BLaER1 (cell line): Measurements from ENCODE around the gene WWOX.

Experiments
- H3K27ac ChIP-seq: shearing (Covaris generic); formaldehyde crosslinking; 2 replicates; pipeline ENCODE4 v1.8.1; 2022
- H3K27me3 ChIP-seq: shearing (Covaris generic); formaldehyde crosslinking; 2 replicates; pipeline ENCODE4 v1.8.1; 2022
- H3K36me3 ChIP-seq: shearing (Covaris generic); formaldehyde crosslinking; 2 replicates; pipeline ENCODE4 v1.8.1; 2022
- H3K4me1 ChIP-seq: shearing (Covaris generic); formaldehyde crosslinking; 2 replicates; pipeline ENCODE4 v1.8.1; 2022
- H3K4me2 ChIP-seq: shearing (Covaris generic); formaldehyde crosslinking; 2 replicates; pipeline ENCODE4 v1.8.1; 2022
- H3K4me3 ChIP-seq: shearing (Covaris generic); formaldehyde crosslinking; 2 replicates; pipeline ENCODE4 v1.8.1; 2022
- H3K9ac ChIP-seq: shearing (Covaris generic); formaldehyde crosslinking; 2 replicates; pipeline ENCODE4 v1.8.1; 2022
- H3K9me3 ChIP-seq: shearing (Covaris generic); formaldehyde crosslinking; 2 replicates; pipeline ENCODE4 v1.8.1; 2022
- H4K20me1 ChIP-seq: shearing (Covaris generic); formaldehyde crosslinking; 2 replicates; pipeline ENCODE4 v1.8.1; 2022
- Cebpa-rat ChIP-seq: shearing (Covaris generic); IDR thresholded peaks from 2 replicates; pipeline ENCODE4 v1.8.1; 2022

The WWOX gene

GRCh38 chr16:78489072-78489471, 389.6 kb downstream of the WWOX start:
- Histone ChIP-seq H3K27me3 (no peaks in the 10 kb centered on the region), H3K9ac (no peak overlapping the region), H3K4me3 (no peak overlapping the region), H3K36me3 (no peaks in the 10 kb centered on the region), H3K9me3 (no peaks in the 10 kb centered on the region), H3K4me1 (no peaks in the 10 kb centered on the region), H4K20me1 (no peaks in the 10 kb centered on the region), H3K27ac (no peak overlapping the region), H3K4me2 (no peak overlapping the region)
- no peak for TF ChIP-seq Cebpa-rat

GRCh38 chr16:78489631-78490030, 390.2 kb downstream of the WWOX start:
- H3K27ac ChIP-seq: no peak overlapping the region
- H3K4me2 ChIP-seq: no peak overlapping the region
- H3K4me1 ChIP-seq: no peaks in the 10 kb centered on the region
- H3K36me3 ChIP-seq: no peaks in the 10 kb centered on the region
- no peak for TF ChIP-seq Cebpa-rat
- no peaks in the 10 kb centered on the region for H3K27me3 ChIP-seq
- no peaks in the 10 kb centered on the region for H3K9me3 ChIP-seq
- H3K9ac ChIP-seq: no peak overlapping the region
- H3K4me3 ChIP-seq: no peak overlapping the region
- H4K20me1 ChIP-seq: no peaks in the 10 kb centered on the region

GRCh38 chr16:78490431-78490830, 391.0 kb downstream of the WWOX start:
- H3K4me2 ChIP-seq: no peak overlapping the region
- H3K4me3 ChIP-seq: no peak overlapping the region
- H3K27me3 ChIP-seq: no peaks in the 10 kb centered on the region
- no peaks in the 10 kb centered on the region for H3K4me1 ChIP-seq
- no peak overlapping the region for H3K27ac ChIP-seq
- no peak for TF ChIP-seq Cebpa-rat
- H3K9ac ChIP-seq: no peak overlapping the region
- no peaks in the 10 kb centered on the region for H4K20me1 ChIP-seq
- H3K9me3 ChIP-seq: no peaks in the 10 kb centered on the region
- H3K36me3 ChIP-seq: no peaks in the 10 kb centered on the region

GRCh38 chr16:78490847-78491246, 391.4 kb downstream of the WWOX start:
- Histone ChIP-seq H3K36me3 (no peaks in the 10 kb centered on the region), H3K9ac (no peak overlapping the region), H3K4me2 (no peak overlapping the region), H3K4me1 (no peaks in the 10 kb centered on the region), H3K27me3 (no peaks in the 10 kb centered on the region), H3K9me3 (no peaks in the 10 kb centered on the region), H3K4me3 (no peak overlapping the region), H3K27ac (no peak overlapping the region), H4K20me1 (no peaks in the 10 kb centered on the region)
- no peak for TF ChIP-seq Cebpa-rat

- Histone ChIP-seq H3K27me3 (no peaks in the 10 kb centered on the region), H3K9ac (no peak overlapping the region), H3K36me3 (no peaks in the 10 kb centered on the region), H3K4me3 (no peak overlapping the region), H3K9me3 (no peaks in the 10 kb centered on the region), H3K4me1 (no peaks in the 10 kb centered on the region), H4K20me1 (no peaks in the 10 kb centered on the region), H3K4me2 (no peak overlapping the region), H3K27ac (no peak overlapping the region)
- TF ChIP-seq Cebpa-rat: no peak
Measured at GRCh38 chr16:78493573-78493972, 394.1 kb downstream of the WWOX start.

GRCh38 chr16:78494105-78494504, 394.7 kb downstream of the WWOX start:
- no peak overlapping the region for H3K4me3 ChIP-seq
- H3K36me3 ChIP-seq: no peaks in the 10 kb centered on the region
- no peak overlapping the region for H3K4me2 ChIP-seq
- H3K9me3 ChIP-seq: no peaks in the 10 kb centered on the region
- TF ChIP-seq Cebpa-rat: no peak
- no peaks in the 10 kb centered on the region for H3K27me3 ChIP-seq
- H3K4me1 ChIP-seq: no peaks in the 10 kb centered on the region
- H4K20me1 ChIP-seq: no peaks in the 10 kb centered on the region
- H3K27ac ChIP-seq: no peak overlapping the region
- no peak overlapping the region for H3K9ac ChIP-seq

GRCh38 chr16:78494674-78495073, 395.2 kb downstream of the WWOX start:
- no peak overlapping the region for H3K27ac ChIP-seq
- no peaks in the 10 kb centered on the region for H3K9me3 ChIP-seq
- H4K20me1 ChIP-seq: no peaks in the 10 kb centered on the region
- no peak overlapping the region for H3K4me3 ChIP-seq
- peaks cover under 1% of the 10 kb centered on the region for H3K4me1 ChIP-seq
- no peaks in the 10 kb centered on the region for H3K27me3 ChIP-seq
- no peaks in the 10 kb centered on the region for H3K36me3 ChIP-seq
- H3K9ac ChIP-seq: no peak overlapping the region
- TF ChIP-seq Cebpa-rat: no peak
- no peak overlapping the region for H3K4me2 ChIP-seq

- Histone ChIP-seq H4K20me1 (no peaks in the 10 kb centered on the region), H3K9me3 (no peaks in the 10 kb centered on the region), H3K4me1 (peaks cover 13% of the 10 kb centered on the region), H3K4me2 (no peak overlapping the region), H3K4me3 (no peak overlapping the region), H3K36me3 (no peaks in the 10 kb centered on the region), H3K9ac (no peak overlapping the region), H3K27ac (no peak overlapping the region), H3K27me3 (no peaks in the 10 kb centered on the region)
- TF ChIP-seq Cebpa-rat: no peak
Measured at GRCh38 chr16:78496189-78496588, 396.7 kb downstream of the WWOX start.

GRCh38 chr16:78499399-78499798, 399.9 kb downstream of the WWOX start:
- peaks cover 13% of the 10 kb centered on the region for H3K4me1 ChIP-seq
- no peak overlapping the region for H3K27ac ChIP-seq
- no peak overlapping the region for H3K4me3 ChIP-seq
- H4K20me1 ChIP-seq: no peaks in the 10 kb centered on the region
- H3K4me2 ChIP-seq: no peak overlapping the region
- no peaks in the 10 kb centered on the region for H3K27me3 ChIP-seq
- no peaks in the 10 kb centered on the region for H3K36me3 ChIP-seq
- no peak overlapping the region for H3K9ac ChIP-seq
- no peak for TF ChIP-seq Cebpa-rat
- H3K9me3 ChIP-seq: no peaks in the 10 kb centered on the region

- Histone ChIP-seq H3K27ac (no peak overlapping the region), H3K4me2 (peak overlapping the region; percentile 64), H3K27me3 (no peaks in the 10 kb centered on the region), H4K20me1 (no peaks in the 10 kb centered on the region), H3K4me1 (peaks cover 13% of the 10 kb centered on the region), H3K4me3 (no peak overlapping the region), H3K36me3 (no peaks in the 10 kb centered on the region), H3K9ac (no peak overlapping the region), H3K9me3 (no peaks in the 10 kb centered on the region)
- no peak for TF ChIP-seq Cebpa-rat
Measured at GRCh38 chr16:78500659-78501270, 401.3 kb downstream of the WWOX start.

GRCh38 chr16:78501744-78502143, 402.3 kb downstream of the WWOX start:
- H3K4me2 ChIP-seq: no peak overlapping the region
- no peaks in the 10 kb centered on the region for H3K27me3 ChIP-seq
- TF ChIP-seq Cebpa-rat: no peak

More at GRCh38 chr16:78501744-78502143, 402.3 kb downstream of the WWOX start:
- no peak overlapping the region for H3K27ac ChIP-seq
- H4K20me1 ChIP-seq: no peaks in the 10 kb centered on the region
- no peaks in the 10 kb centered on the region for H3K9me3 ChIP-seq
- peaks cover 13% of the 10 kb centered on the region for H3K4me1 ChIP-seq
- H3K4me3 ChIP-seq: no peak overlapping the region
- no peaks in the 10 kb centered on the region for H3K36me3 ChIP-seq
- H3K9ac ChIP-seq: no peak overlapping the region
